NCI-H1436 treated with DMSO at 0.1 percent for 48 hours (cell line): ENCODE data around the gene CDK15.

Source experiments
- DNase-seq: peaks from one replicate; lab custom pipeline; 2025; lab: John Stamatoyannopoulos, UW

CDK15 gene

GRCh38 chr2:201908901-201909300, 102.6 kb downstream of the CDK15 start:
- DNase-seq, result no peak

GRCh38 chr2:201909348-201909747, 103.0 kb downstream of the CDK15 start:
- DNase-seq, result no peak

GRCh38 chr2:201909961-201910361, 103.6 kb downstream of the CDK15 start:
- no peak for DNase-seq

GRCh38 chr2:201911372-201911771, 105.0 kb downstream of the CDK15 start:
- no peak for DNase-seq

- no peak for DNase-seq
These were observed 106.9 kb downstream of the CDK15 start for GRCh38 chr2:201913201-201913600.

- no peak for DNase-seq
These were observed 109.1 kb downstream of the CDK15 start for GRCh38 chr2:201915446-201915845.

GRCh38 chr2:201916565-201916964, 110.2 kb downstream of the CDK15 start:
- DNase-seq, result no peak

GRCh38 chr2:201918616-201919307, 112.4 kb downstream of the CDK15 start:
- DNase-seq, result no peak

- DNase-seq, result no peak
These were observed 112.9 kb downstream of the CDK15 start for GRCh38 chr2:201919308-201919634.

GRCh38 chr2:201923436-201924328, 117.3 kb downstream of the CDK15 start:
- no peak for DNase-seq

GRCh38 chr2:201924453-201924852, 118.1 kb downstream of the CDK15 start:
- DNase-seq, result no peak

GRCh38 chr2:201925056-201925455, 118.7 kb downstream of the CDK15 start:
- DNase-seq, result no peak

- DNase-seq, result no peak
These were observed 119.7 kb downstream of the CDK15 start for GRCh38 chr2:201926067-201926466.

GRCh38 chr2:201928363-201928762, 122.0 kb downstream of the CDK15 start:
- DNase-seq, result no peak

GRCh38 chr2:201929281-201930026, 123.1 kb downstream of the CDK15 start:
- no peak for DNase-seq

- no peak for DNase-seq
These were observed 123.7 kb downstream of the CDK15 start for GRCh38 chr2:201930043-201930442.

- no peak for DNase-seq
These were observed 124.5 kb downstream of the CDK15 start for GRCh38 chr2:201930831-201931230.

GRCh38 chr2:201931475-201931874, 125.1 kb downstream of the CDK15 start:
- DNase-seq, result no peak

- DNase-seq, result no peak
These were observed 125.6 kb downstream of the CDK15 start for GRCh38 chr2:201931951-201932350.

- no peak for DNase-seq
These were observed 126.2 kb downstream of the CDK15 start for GRCh38 chr2:201932511-201932910.

- no peak for DNase-seq
These were observed 127.5 kb downstream of the CDK15 start for GRCh38 chr2:201933792-201934237.

GRCh38 chr2:201936817-201937216, 130.5 kb downstream of the CDK15 start:
- DNase-seq, result no peak

- DNase-seq, result no peak
These were observed 131.0 kb downstream of the CDK15 start for GRCh38 chr2:201937343-201937742.
